ENCODE results near the gene MAGEA4. TPM values are rescaled to one million over a fixed set of nuclear protein-coding genes. Genes with fewer than 3 reads are reported as not detected.

Gene MAGEA4
- total RNA-seq, 1 donor from 2014 or later = not detected

- no peak for DNase-seq
These were observed 34.1 kb upstream of the MAGEA4 start for GRCh38 chrX:151878574-151878973.

GRCh38 chrX:151879856-151880255 lies 32.8 kb upstream of the MAGEA4 start:
- no peaks in the 10 kb centered on the region for H3K4me1 ChIP-seq
- no peak for ATAC-seq
- TF ChIP-seq, protein P1, sequence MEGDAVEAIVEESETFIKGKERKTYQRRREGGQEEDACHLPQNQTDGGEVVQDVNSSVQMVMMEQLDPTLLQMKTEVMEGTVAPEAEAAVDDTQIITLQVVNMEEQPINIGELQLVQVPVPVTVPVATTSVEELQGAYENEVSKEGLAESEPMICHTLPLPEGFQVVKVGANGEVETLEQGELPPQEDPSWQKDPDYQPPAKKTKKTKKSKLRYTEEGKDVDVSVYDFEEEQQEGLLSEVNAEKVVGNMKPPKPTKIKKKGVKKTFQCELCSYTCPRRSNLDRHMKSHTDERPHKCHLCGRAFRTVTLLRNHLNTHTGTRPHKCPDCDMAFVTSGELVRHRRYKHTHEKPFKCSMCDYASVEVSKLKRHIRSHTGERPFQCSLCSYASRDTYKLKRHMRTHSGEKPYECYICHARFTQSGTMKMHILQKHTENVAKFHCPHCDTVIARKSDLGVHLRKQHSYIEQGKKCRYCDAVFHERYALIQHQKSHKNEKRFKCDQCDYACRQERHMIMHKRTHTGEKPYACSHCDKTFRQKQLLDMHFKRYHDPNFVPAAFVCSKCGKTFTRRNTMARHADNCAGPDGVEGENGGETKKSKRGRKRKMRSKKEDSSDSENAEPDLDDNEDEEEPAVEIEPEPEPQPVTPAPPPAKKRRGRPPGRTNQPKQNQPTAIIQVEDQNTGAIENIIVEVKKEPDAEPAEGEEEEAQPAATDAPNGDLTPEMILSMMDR (IDR thresholded peaks at IDR 0.05) = no peak

More at GRCh38 chrX:151878574-151878973, 34.1 kb upstream of the MAGEA4 start:
- TF ChIP-seq, protein P1 (IDR thresholded peaks at IDR 0.05) = no peak
- Histone ChIP-seq H3K9me3 (no peaks in the 10 kb centered on the region), H3K27me3 (ENCODE audit: low read depth) (no peaks in the 10 kb centered on the region), H3K27ac (no peak overlapping the region), H3K36me3 (no peaks in the 10 kb centered on the region), H3K4me1 (no peaks in the 10 kb centered on the region), H3K4me3 (no peak overlapping the region)
- intact Hi-C loops (cut with DNase I) = no loop called here
- ATAC-seq = no peak

DNA sequence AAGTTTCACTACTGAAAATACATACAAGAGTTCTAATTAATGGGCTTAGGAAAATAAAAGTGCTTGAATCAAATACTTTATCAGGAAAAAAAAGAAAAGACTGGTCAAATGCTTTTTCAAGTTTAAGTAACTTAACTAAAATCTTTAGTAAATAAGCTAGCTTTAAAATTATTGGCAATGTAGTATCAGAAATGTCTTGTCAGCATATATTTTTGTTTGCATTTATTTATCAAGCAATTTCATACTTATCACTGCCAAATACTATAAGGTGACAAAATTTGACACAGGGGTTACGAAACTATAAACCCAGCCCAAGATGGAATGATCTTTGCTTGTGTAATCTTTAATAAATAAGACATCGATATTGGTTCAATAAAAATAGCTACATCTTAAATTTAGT lies 31.8 kb upstream of the MAGEA4 start:
- no peak for ATAC-seq
- no peak overlapping the region for H3K4me3 ChIP-seq
- no peaks in the 10 kb centered on the region for H3K27me3 ChIP-seq (ENCODE audit: low read depth)
- intact Hi-C loops (cut with DNase I) = no loop called here
- H3K36me3 ChIP-seq = no peaks in the 10 kb centered on the region
- DNase-seq = no peak
- no peak overlapping the region for H3K27ac ChIP-seq
- TF ChIP-seq, protein P1 (IDR thresholded peaks at IDR 0.05) = no peak
- no peaks in the 10 kb centered on the region for H3K9me3 ChIP-seq
- no peaks in the 10 kb centered on the region for H3K4me1 ChIP-seq

More at GRCh38 chrX:151879856-151880255, 32.8 kb upstream of the MAGEA4 start:
- Histone ChIP-seq H3K36me3 (no peaks in the 10 kb centered on the region), H3K9me3 (no peaks in the 10 kb centered on the region), H3K4me3 (no peak overlapping the region), H3K27ac (no peak overlapping the region), H3K27me3 (ENCODE audit: low read depth) (no peaks in the 10 kb centered on the region)
- DNase-seq = no peak
- intact Hi-C loops (cut with DNase I) = no loop called here

DNA sequence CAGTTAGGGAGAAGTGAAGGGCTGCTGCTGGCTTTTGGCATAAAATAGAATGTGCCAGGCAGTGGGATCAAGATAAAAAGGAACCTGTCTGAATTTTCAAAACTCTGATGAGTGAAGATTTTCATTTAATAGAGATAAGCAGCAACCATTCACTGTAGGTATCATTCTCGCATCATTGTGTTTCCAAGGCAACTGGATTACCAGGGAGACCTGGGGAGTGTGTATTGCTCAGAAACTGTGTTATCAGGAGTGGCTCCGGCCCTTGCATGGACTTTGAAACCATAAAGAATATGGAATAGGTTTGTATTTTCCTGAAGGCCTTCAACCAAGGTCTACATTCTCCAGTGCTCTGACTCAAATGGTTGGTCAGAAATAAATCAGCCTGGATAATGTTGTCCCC lies 23.3 kb upstream of the MAGEA4 start:
- Histone ChIP-seq H3K9me3 (no peaks in the 10 kb centered on the region), H3K4me1 (no peaks in the 10 kb centered on the region), H3K4me3 (no peak overlapping the region), H3K27me3 (ENCODE audit: low read depth) (no peaks in the 10 kb centered on the region), H3K36me3 (no peaks in the 10 kb centered on the region), H3K27ac (no peak overlapping the region)
- intact Hi-C loops (cut with DNase I) = no loop called here
- no peak for DNase-seq
- TF ChIP-seq, protein P1 (IDR thresholded peaks at IDR 0.05) = no peak
- ATAC-seq = no peak

- ATAC-seq = no peak
- TF ChIP-seq, protein P1 (IDR thresholded peaks at IDR 0.05) = no peak
- no peak for DNase-seq
- Histone ChIP-seq H3K9me3 (no peaks in the 10 kb centered on the region), H3K27me3 (ENCODE audit: low read depth) (no peaks in the 10 kb centered on the region), H3K4me1 (no peaks in the 10 kb centered on the region), H3K4me3 (no peak overlapping the region), H3K36me3 (no peaks in the 10 kb centered on the region), H3K27ac (no peak overlapping the region)
- intact Hi-C loops (cut with DNase I) = no loop called here
These were observed 15.8 kb upstream of the MAGEA4 start for GRCh38 chrX:151896734-151897474.
